GM19193 (cell line): ENCODE measurements around the gene COP1.

Experiments used
- POLR2A ChIP-seq: IDR thresholded peaks from 4 replicates; pipeline ENCODE4 v1.6.1; 2011; ENCODE audit not compliant: insufficient read depth, insufficient read length; ENCODE audit errors: extremely low read depth

Gene COP1

DNA sequence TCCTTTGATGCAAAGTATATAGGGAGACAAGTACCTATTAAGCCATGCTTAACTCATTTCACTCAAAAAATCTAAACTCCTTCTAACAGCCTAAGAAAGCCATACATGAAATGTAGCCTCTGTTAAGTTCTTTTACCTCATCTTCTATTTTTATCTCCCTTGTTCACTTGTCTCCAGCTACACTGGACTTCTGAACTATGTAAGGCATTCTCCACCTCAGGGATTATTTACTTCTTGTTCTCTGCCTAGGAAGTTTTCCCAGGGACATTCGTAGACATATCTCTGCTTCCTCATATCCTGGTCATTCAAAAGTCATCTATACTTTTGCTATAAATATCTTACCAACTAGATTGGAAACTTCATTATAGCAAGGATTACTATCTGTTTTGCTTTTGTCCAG is 96.9 kb downstream of the COP1 start:
- no peak for TF ChIP-seq POLR2A

DNA sequence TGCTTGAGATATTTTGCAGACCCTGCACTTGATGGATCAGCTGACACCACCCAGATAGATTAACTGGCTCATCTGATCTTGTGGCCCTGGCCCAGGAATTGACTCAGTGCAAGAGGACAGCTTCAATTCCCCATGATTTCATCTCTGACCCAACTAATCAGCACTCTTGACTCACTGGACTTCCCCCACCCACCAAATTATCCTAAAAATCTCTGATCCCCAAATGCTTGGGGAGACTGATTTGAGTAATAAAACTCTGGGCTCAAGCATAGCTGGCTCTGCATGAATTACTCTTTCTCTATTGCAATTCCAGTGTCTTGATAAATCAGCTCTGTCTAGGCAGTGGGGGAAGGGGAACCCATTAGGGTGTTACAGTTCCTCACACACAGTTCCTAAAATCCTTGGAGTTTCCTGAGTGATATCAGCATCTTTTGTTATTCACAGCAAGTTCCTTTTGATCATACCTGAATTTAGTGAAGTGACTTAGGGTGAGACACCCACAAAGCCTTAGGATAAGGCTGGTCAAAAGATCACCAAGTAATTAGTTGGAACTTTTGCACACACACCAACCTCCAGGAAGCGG is 104.2 kb downstream of the COP1 start:
- no peak for TF ChIP-seq POLR2A

- TF ChIP-seq POLR2A = no peak
Observed at GRCh38 chr1:176101951-176102642, 105.0 kb downstream of the COP1 start.

- TF ChIP-seq POLR2A = no peak
Observed at GRCh38 chr1:176098560-176098959, 108.5 kb downstream of the COP1 start.

- TF ChIP-seq POLR2A = no peak
Observed at GRCh38 chr1:176096015-176096414, 111.1 kb downstream of the COP1 start.

GRCh38 chr1:176090766-176091165 is 116.3 kb downstream of the COP1 start:
- no peak for TF ChIP-seq POLR2A

DNA sequence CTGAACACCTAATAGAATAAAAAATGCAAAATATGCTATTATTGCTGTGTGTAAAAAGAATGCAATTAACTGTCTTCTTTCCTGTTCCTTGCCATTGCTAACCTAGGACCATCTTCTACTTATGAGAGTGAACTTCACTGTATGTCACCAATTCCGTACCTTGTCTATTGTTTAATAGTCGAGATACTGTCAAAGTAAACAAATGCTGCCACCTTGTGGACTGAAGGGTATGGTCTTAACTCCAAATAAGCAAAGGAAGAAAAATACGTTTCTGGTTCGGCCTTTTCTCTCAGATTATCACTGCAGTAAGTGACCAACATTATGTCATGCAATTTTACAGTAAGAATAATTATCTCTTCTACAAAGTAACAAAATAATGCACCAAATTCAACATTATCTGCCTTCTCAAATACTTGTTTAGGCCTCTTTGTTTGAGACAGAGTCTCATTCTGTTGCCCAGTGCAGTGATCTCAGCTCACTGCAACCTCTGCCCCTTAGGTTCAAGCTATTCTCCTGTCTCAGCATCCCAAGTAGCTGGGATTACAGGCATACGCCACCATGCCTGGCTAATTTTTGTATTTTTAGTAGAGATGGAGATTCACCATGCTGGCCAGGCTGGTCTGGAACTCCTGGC is 133.4 kb downstream of the COP1 start:
- TF ChIP-seq POLR2A = no peak

GRCh38 chr1:176068901-176069300 is 138.2 kb downstream of the COP1 start:
- TF ChIP-seq POLR2A = no peak

- TF ChIP-seq POLR2A = no peak
Observed at GRCh38 chr1:176068256-176068655, 138.8 kb downstream of the COP1 start.

- no peak for TF ChIP-seq POLR2A
Observed at GRCh38 chr1:176066709-176067108, 140.4 kb downstream of the COP1 start.

GRCh38 chr1:176058686-176059085 is 148.4 kb downstream of the COP1 start:
- TF ChIP-seq POLR2A = no peak

- no peak for TF ChIP-seq POLR2A
Observed at GRCh38 chr1:176056312-176056711, 150.8 kb downstream of the COP1 start.

- no peak for TF ChIP-seq POLR2A
Observed at GRCh38 chr1:176055398-176055797, 151.7 kb downstream of the COP1 start.

DNA sequence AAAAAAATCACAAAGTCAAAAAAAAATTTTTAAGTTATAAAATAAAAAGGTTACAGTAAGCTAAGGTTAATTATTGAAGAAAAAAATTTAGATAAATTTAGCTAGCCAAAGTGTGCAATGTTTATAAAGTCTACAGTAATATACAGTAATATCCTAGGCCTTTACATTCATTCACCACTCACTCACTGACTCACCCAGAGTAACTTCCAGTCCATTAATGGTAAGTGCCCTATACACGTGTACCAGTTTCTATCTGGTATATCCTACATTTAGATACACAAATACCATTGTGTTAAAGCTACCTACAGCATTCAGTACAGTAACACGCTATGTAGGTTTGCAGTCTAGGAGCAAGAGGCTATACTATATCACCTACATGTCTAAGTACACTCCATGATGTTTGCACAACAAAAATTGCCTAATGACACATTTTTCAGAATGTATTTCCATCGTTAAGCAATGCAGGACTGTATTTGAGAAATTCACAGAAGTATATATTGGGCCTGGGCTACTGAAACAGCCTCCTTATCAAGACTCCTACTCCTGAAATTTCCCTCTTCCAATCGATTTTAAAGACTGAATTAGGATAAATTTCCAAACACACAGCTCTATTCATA is 155.1 kb downstream of the COP1 start:
- no peak for TF ChIP-seq POLR2A

DNA sequence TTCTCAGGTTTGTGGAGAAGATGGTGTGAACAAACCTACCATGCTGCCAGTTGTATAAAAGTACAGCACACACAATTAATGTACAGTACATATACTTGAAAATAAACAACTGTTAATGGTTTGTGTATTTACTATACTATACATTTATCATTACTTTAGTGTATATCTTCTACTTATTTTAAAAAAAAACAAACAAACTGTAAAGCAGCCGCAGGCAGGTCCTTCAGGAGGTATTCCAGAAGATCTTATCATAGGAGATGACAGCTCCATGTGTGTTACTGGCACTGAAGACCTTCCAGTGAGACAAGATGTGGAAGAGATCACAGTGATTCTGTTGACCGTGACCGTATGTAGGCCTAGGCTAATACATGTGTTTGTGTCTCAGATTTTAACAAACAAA is 155.7 kb downstream of the COP1 start:
- TF ChIP-seq POLR2A = no peak

DNA sequence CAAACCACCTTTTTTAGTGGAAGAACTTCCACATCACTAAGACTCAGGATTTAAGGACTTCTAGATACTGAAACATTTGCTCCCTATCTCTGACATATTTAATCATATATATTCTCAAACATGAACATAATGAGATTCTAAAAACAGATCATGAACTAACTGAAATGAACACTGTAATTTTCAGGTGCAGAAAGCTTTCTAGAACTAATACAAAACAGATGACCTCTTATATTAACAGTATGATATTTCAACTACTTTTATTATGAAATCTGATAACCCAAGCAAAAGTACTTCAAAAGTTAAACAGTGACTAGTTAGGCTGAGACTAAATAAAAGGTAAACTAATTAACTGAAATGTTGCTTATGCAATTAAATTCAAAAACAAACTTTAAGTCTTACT is 157.5 kb downstream of the COP1 start:
- TF ChIP-seq POLR2A = no peak
